GM19023 (cell line): ENCODE measurements around the gene NDUFA12.

Experiments used
- ATAC-seq: cut with Tn5 transposase; IDR thresholded peaks from one replicate; pipeline ENCODE4 v1.9.1; 2021; ENCODE audit warnings: mild to moderate bottlenecking, moderate library complexity; ENCODE audit not compliant: unreplicated experiment

The NDUFA12 gene

DNA sequence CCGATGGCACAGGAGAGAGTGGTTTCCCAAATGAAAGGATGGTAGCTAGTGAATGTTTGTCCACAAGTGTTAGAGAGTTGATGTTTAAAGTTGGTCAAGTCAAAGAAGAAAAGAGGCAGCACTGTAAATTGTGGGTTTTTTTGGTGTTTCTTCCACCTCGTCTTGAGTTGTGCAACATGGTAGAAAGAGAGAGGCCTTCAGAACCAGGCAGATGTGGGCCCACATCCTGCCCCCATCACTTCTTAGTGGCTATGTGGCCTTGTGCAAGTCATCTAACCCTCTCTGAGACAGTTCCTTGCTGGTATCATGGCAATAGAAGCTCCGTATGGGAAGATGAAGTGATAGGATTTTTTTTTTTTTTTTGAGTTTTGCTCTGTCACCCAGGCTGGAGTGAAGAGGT is 60.8 kb downstream of the NDUFA12 start:
- ATAC-seq = no peak

DNA sequence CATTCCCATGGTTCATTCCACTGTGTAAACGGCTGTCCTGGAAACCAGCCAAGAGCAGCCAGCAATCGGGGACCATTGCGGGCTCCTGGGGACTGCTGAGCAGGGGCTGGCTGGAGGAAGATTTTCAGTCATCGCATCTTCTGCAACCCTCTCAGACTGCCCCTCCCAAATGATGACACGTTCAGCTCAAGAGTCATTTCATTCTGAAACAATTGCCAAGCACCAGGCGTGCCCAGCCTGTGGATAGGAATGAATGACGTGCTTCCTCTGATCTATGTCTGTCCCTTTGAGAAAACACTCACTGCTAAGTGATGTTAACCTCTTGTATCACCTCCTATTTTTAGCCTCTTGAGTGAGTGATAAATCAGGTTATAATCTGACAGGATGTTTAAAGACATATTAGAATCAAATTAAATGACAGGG is 62.0 kb downstream of the NDUFA12 start:
- ATAC-seq = no peak

DNA sequence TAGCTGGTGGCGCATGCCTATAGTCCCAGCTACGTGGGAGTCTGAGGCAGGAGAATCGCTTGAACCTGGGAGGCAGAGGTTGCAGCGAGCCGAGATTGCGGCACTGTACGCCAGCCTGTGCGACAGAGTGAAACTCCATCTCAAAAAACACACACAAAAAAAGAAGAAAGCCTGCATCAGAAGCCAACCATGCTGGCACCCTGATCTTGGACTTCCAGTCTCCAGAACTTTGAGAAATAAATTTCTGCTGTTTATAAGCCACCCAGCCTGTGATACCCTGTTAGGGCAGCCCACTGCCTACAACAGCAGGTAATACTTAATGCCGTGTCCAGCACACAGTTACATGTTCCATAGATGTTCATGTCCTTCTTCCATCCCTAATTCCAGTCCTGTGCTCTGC is 62.7 kb downstream of the NDUFA12 start:
- ATAC-seq = no peak

DNA sequence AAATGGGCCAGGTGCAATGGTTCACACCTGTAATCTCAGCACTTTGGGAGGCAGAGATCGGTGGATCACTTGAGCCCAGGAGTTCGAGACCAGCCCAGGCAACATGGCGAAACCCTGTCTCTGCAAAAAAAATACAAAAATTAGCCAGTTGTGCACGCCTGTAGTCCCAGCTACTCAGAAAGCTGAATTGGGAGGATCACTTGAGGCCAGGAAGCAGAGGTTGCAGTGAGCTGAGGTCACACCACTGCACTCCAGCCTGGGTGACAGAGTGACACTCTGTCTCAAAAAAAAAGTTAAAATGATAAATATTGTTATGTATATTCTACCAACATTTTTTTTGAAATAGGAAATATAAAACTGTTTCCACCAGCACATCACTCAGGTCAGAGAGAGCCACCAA is 64.9 kb downstream of the NDUFA12 start:
- ATAC-seq = no peak

DNA sequence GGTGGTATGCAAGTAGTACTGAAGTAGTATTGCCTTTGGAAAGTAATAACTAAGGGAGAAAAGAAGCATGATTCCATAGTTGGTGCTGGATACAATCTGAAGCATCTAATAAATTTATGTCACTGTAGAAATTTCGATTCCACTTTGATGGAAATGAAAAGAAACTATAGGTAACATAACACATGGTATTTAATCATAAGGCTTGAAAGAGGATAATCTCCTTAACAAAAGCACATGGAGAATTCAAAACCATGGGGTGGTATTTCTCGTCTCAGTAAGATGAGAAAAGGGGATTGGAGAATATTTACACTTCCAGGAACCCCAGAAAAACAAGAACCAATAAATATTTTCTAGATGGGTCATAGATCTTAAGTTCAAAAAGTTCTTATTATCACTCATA is 72.7 kb downstream of the NDUFA12 start:
- no peak for ATAC-seq

DNA sequence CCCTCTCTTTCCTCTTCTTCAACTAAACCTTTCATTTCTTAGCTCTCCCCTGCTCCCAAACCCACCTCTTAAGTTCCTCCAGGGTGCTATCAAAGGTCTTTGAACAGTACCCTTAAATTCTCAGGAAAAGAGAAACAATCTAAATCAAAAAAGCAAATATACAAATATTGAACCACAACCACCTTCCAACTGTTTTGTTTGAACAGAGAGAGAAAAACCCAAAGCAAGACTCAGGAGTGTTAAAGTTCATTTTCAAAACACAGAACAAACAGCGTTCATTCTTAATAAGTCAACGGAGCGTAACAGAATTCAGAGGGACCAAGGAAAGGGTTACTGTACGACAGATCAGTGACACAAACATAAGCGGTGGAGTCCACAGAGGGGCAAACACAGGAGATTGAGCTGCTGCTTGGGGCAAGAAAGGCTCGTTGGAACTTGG is 73.3 kb downstream of the NDUFA12 start:
- ATAC-seq = no peak

DNA sequence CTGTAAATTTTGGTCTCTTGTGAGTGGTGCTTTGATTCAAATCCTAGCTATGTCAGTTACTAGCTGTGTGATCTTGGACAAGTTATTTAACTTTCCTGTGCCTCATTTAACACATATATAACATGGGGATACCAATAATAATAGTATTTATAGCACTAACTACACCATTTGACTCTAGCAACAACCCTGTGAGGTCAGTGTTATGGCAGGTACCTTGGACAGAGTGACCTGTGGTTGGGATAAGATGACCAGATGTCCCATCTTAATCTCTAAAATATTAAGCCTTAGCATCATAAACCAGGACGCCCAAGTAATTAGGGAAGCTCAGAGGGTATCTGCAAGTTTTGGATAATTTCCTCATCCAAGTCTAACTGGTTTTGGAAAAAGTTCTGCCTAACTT is 73.7 kb downstream of the NDUFA12 start:
- no peak for ATAC-seq

DNA sequence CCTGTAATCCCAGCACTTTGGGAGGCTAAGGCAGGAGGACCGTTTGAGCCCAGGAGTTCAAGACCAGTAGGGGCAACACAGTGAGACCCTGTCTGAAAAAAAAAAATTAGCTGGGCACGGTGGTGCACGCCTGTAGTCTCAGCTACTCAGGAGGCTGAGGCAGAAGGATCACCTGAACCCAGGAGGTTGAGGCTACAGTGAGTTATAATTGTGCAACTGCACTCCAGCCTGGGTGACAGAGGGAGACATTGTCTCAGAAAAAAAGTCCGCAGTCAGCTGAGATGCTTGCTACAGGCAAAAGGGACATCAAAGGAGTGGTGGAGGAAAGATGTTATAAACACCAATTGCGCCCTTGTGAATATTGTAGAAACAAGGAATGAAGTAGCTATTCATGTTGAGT is 77.8 kb downstream of the NDUFA12 start:
- ATAC-seq = no peak

DNA sequence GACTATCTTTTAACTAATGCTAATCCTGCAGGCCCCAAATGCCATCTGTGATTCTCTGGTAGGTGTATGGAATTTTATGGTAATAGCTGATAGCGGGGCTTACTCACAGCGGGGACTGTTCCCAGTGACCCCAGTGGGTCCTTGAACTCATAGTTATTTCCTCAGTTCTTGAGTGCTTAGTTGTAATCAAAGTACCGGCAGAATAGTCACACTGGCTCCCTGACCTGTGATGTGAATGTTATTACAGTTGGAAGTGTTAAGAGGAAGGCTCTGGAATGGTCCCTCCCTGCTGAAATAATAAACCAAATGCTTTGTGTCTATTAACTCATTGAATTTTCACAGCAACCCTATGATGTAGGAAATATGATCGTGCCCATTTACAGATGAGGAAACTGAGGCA is 78.3 kb downstream of the NDUFA12 start:
- ATAC-seq = no peak

DNA sequence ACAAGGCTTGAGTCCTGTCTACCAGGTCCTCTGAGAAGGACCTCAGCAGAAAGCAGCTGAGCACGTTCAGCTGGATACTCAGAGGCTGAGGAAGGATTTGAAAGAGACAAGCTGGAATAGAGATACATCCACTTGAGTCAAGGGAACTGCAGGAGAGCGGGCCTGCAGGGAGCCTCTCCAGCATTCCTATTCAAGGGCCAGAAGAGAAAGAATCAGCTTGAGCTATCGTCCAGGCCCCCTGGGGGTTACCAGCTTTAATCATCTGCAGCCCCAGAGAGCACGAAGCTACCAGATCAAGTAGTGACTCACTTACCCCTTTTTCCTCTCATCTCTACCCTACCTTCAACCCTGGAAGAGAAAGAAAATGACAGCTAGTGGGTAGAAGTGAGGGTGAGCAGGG is 80.9 kb downstream of the NDUFA12 start:
- no peak for ATAC-seq
